ENCODE measurements around the gene CRB2.
A peak's percentile ranks its signal among the peaks of the same experiment; 100 is the strongest.

Gene CRB2

GRCh38 chr9:123349691-123350480, 6.1 kb upstream of the CRB2 start:
- no peak for TF ChIP-seq PATZ1 (CRISPR knock-in tag; IDR thresholded peaks at IDR 0.05; ENCODE audit: borderline replicate concordance)
- TF ChIP-seq PPARA (CRISPR knock-in tag; IDR thresholded peaks at IDR 0.05; ENCODE audit: borderline replicate concordance): no peak
- TF ChIP-seq ZFP3 (CRISPR knock-in tag; IDR thresholded peaks at IDR 0.05): no peak
- no peak for TF ChIP-seq ARNTL (CRISPR knock-in tag; IDR thresholded peaks at IDR 0.05; ENCODE audit: borderline replicate concordance, low read depth)
- TF ChIP-seq ZNF565 (CRISPR knock-in tag; conservative IDR thresholded peaks at IDR 0.05; ENCODE audit: low read depth): no peak
- no peak for TF ChIP-seq TCF4 (CRISPR knock-in tag; IDR thresholded peaks at IDR 0.05; ENCODE audit: borderline replicate concordance)
- no peak for TF ChIP-seq ISL1 (CRISPR knock-in tag; IDR thresholded peaks at IDR 0.05)
- TF ChIP-seq GLIS3 (CRISPR knock-in tag; IDR thresholded peaks at IDR 0.05): no peak
- TF ChIP-seq CSDC2 (CRISPR knock-in tag; IDR thresholded peaks at IDR 0.05): no peak
- TF ChIP-seq CREB5 (CRISPR knock-in tag; IDR thresholded peaks at IDR 0.05; ENCODE audit: low read depth): no peak
- no peak for TF ChIP-seq CSRNP3 (CRISPR knock-in tag; IDR thresholded peaks at IDR 0.05)
- TF ChIP-seq SNAI2 (CRISPR knock-in tag; IDR thresholded peaks at IDR 0.05): no peak
- TF ChIP-seq ESRRG (CRISPR knock-in tag; IDR thresholded peaks at IDR 0.05): no peak
- TF ChIP-seq ZNF70 (CRISPR knock-in tag; IDR thresholded peaks at IDR 0.05): no peak
- no peak for TF ChIP-seq ZFP30 (CRISPR knock-in tag; IDR thresholded peaks at IDR 0.05)
- no peak for TF ChIP-seq POU6F1 (CRISPR knock-in tag; IDR thresholded peaks at IDR 0.05; ENCODE audit: borderline replicate concordance, low read depth)
- ATAC-seq: peak; percentile 85

GRCh38 chr9:123350590-123351310, 5.2 kb upstream of the CRB2 start:
- no peak for TF ChIP-seq ISL1 (CRISPR knock-in tag; IDR thresholded peaks at IDR 0.05)
- TF ChIP-seq ESRRG (CRISPR knock-in tag; IDR thresholded peaks at IDR 0.05): no peak
- TF ChIP-seq ZNF8 (CRISPR knock-in tag; IDR thresholded peaks at IDR 0.05): no peak
- TF ChIP-seq TCF4 (CRISPR knock-in tag; IDR thresholded peaks at IDR 0.05; ENCODE audit: borderline replicate concordance): no peak
- no peak for TF ChIP-seq PPARA (CRISPR knock-in tag; IDR thresholded peaks at IDR 0.05; ENCODE audit: borderline replicate concordance)
- TF ChIP-seq RARB (CRISPR knock-in tag; IDR thresholded peaks at IDR 0.05): no peak
- TF ChIP-seq SNAI2 (CRISPR knock-in tag; IDR thresholded peaks at IDR 0.05): no peak
- TF ChIP-seq ZFP3 (CRISPR knock-in tag; IDR thresholded peaks at IDR 0.05): no peak
- no peak for TF ChIP-seq BACH2 (CRISPR knock-in tag; IDR thresholded peaks at IDR 0.05; ENCODE audit: borderline replicate concordance)
- no peak for TF ChIP-seq TSHZ2 (CRISPR knock-in tag; IDR thresholded peaks at IDR 0.05)
- no peak for TF ChIP-seq ZNF565 (CRISPR knock-in tag; conservative IDR thresholded peaks at IDR 0.05; ENCODE audit: low read depth)
- TF ChIP-seq CREB5 (CRISPR knock-in tag; IDR thresholded peaks at IDR 0.05; ENCODE audit: low read depth): no peak
- TF ChIP-seq OSR1 (CRISPR knock-in tag; IDR thresholded peaks at IDR 0.05): no peak
- TF ChIP-seq TOX (CRISPR knock-in tag; IDR thresholded peaks at IDR 0.05; ENCODE audit: borderline replicate concordance): no peak
- no peak for TF ChIP-seq ARNTL (CRISPR knock-in tag; IDR thresholded peaks at IDR 0.05; ENCODE audit: borderline replicate concordance, low read depth)
- no peak for ATAC-seq
